Tibial nerve (tissue), 3 donors: ENCODE measurements around the gene FRY.

Experiments used
- CTCF ChIP-seq, 5 experiments: fragments of 200-600 bp in 3 of 5; fragments of 450-650 bp in 2 of 5; sonication (generic) in 3 of 5; IDR thresholded peaks; one replicate each; pipeline ENCODE4 v1.5.1; 2016 to 2019; ENCODE audit warnings: antibody characterized with exemption in 5 of 5, mild to moderate bottlenecking in 3 of 5, moderate library complexity in 2 of 5
- POLR2A ChIP-seq, 2 donors: fragments of 450-650 bp; IDR thresholded peaks; one replicate each; pipeline ENCODE4 v1.6.1; 2017; ENCODE audit warnings: antibody characterized with exemption in 2 of 2, mild to moderate bottlenecking in 2 of 2, moderate library complexity in 2 of 2

GRCh38 chr13:32056316-32056715 lies 24.7 kb downstream of the FRY start:
- TF ChIP-seq CTCF (IDR thresholded peaks at IDR 0.05): no peak
- TF ChIP-seq POLR2A (IDR thresholded peaks at IDR 0.05): no peak
